Astrocyte (in vitro differentiated cells and primary cell): ENCODE measurements around the gene DNHD1. TPM values are rescaled to one million over a fixed set of nuclear protein-coding genes. Genes with fewer than 3 reads are reported as not detected.
A peak's percentile ranks its signal among the peaks of the same experiment; 100 is the strongest.

Experiments
- DNase-seq: peaks from one replicate; pipeline ENCODE4 v3.0.0-alpha.2; 2010; ENCODE audit warnings: low read depth
- FAIRE-seq: peaks from 2 replicates; lab custom pipeline; 2011; peaks lifted over from hg19 to GRCh38; lab: Jason Lieb, UNC
- H2AFZ ChIP-seq: 2 replicates; pipeline ENCODE4 v1.6.0; 2012; ENCODE audit warnings: low read depth, low read length, inconsistent platforms
- H3K27ac ChIP-seq: 2 replicates; pipeline ENCODE4 v1.5.1; 2011; ENCODE audit warnings: low read depth, low read length, inconsistent platforms
- H3K27me3 ChIP-seq: 2 replicates; pipeline ENCODE4 v1.6.0; 2011; ENCODE audit warnings: low read length, inconsistent platforms; ENCODE audit not compliant: insufficient read depth
- H3K36me3 ChIP-seq: 2 replicates; pipeline ENCODE4 v1.5.1; 2011; ENCODE audit warnings: low read length, inconsistent platforms; ENCODE audit not compliant: insufficient read depth
- H3K4me1 ChIP-seq: 2 replicates; pipeline ENCODE4 v1.5.1; 2011; ENCODE audit warnings: low read length, inconsistent platforms; ENCODE audit not compliant: insufficient read depth
- H3K4me2 ChIP-seq: 2 replicates; pipeline ENCODE4 v1.6.0; 2012; ENCODE audit warnings: low read length, inconsistent platforms
- H3K4me3 ChIP-seq: 2 replicates; pipeline ENCODE4 v1.5.1; 2011; ENCODE audit warnings: low read depth, mild to moderate bottlenecking, low read length, inconsistent platforms; ENCODE audit not compliant: insufficient read depth
- H3K79me2 ChIP-seq: 2 replicates; pipeline ENCODE4 v1.6.0; 2012; ENCODE audit warnings: mild to moderate bottlenecking, low read length, inconsistent platforms; ENCODE audit not compliant: insufficient read depth
- H3K9ac ChIP-seq: 2 replicates; pipeline ENCODE4 v1.6.0; 2012; ENCODE audit warnings: mild to moderate bottlenecking, low read length, inconsistent platforms
- H3K9me3 ChIP-seq: 2 replicates; pipeline ENCODE4 v1.5.1; 2012; ENCODE audit warnings: low read depth, mild to moderate bottlenecking, low read length, inconsistent platforms; ENCODE audit not compliant: insufficient read depth
- H4K20me1 ChIP-seq: 2 replicates; pipeline ENCODE4 v1.6.0; 2012; ENCODE audit warnings: low read length, inconsistent platforms; ENCODE audit not compliant: insufficient read depth
- H3K27ac Mint-ChIP-seq: one replicate; pipeline ENCODE4 v1.8.0; 2021; ENCODE audit warnings: mild to moderate bottlenecking, mixed read lengths; ENCODE audit not compliant: unreplicated experiment
- H3K27me3 Mint-ChIP-seq: one replicate; pipeline ENCODE4 v1.8.0; 2021; ENCODE audit warnings: low read depth, mixed read lengths; ENCODE audit not compliant: unreplicated experiment
- H3K36me3 Mint-ChIP-seq: one replicate; pipeline ENCODE4 v1.8.0; 2021; ENCODE audit warnings: low read depth, mixed read lengths; ENCODE audit not compliant: unreplicated experiment
- H3K4me1 Mint-ChIP-seq: one replicate; pipeline ENCODE4 v1.8.0; 2021; ENCODE audit warnings: low read depth, mixed read lengths; ENCODE audit not compliant: unreplicated experiment
- H3K4me3 Mint-ChIP-seq: one replicate; pipeline ENCODE4 v1.8.0; 2021; ENCODE audit warnings: mild to moderate bottlenecking, moderate library complexity, mixed read lengths; ENCODE audit not compliant: unreplicated experiment
- H3K9me3 Mint-ChIP-seq: one replicate; pipeline ENCODE4 v1.8.0; 2021; ENCODE audit warnings: mild to moderate bottlenecking, mixed read lengths; ENCODE audit not compliant: unreplicated experiment
- CTCF ChIP-seq: IDR thresholded peaks from 2 replicates; pipeline ENCODE4 v1.5.1; 2011; ENCODE audit warnings: low read depth, mild to moderate bottlenecking, inconsistent platforms, low read length, moderate library complexity; ENCODE audit not compliant: insufficient read depth
- EZH2 ChIP-seq: IDR thresholded peaks from 2 replicates; pipeline ENCODE4 v1.6.1; 2012; ENCODE audit warnings: mild to moderate bottlenecking, low read length, inconsistent platforms; ENCODE audit not compliant: insufficient read depth
- total RNA-seq: library from RNA; stranded (reverse); gene quantifications from 2 replicates; pipeline ENCODE4 v1.2.1, GENCODE V29; 2021

The DNHD1 gene
- total RNA-seq, 1 donor from 2014 or later: 8.2 TPM

- Mint-ChIP-seq H3K27me3 (no peaks in the 10 kb centered on the region), H3K36me3 (peaks cover 12% of the 10 kb centered on the region), H3K27ac (no peak overlapping the region), H3K4me1 (peaks cover 12% of the 10 kb centered on the region), H3K9me3 (peaks cover 6% of the 10 kb centered on the region), H3K4me3 (no peak overlapping the region)
- Histone ChIP-seq H3K79me2 (peaks cover 9% of the 10 kb centered on the region), H3K27me3 (no peaks in the 10 kb centered on the region), H3K4me1 (peaks cover 8% of the 10 kb centered on the region), H3K4me3 (no peak overlapping the region), H3K9ac (no peak overlapping the region), H3K27ac (no peak overlapping the region), H3K36me3 (no peaks in the 10 kb centered on the region), H3K9me3 (no peaks in the 10 kb centered on the region), H2AFZ (no peak overlapping the region), H4K20me1 (peaks cover 3% of the 10 kb centered on the region), H3K4me2 (no peak overlapping the region)
- FAIRE-seq: no peak
- DNase-seq: no peak
- no peak for TF ChIP-seq CTCF
- no peak for TF ChIP-seq EZH2
These were observed 81.1 kb downstream of the DNHD1 start for GRCh38 chr11:6578134-6578533.

GRCh38 chr11:6579681-6580080 lies 82.6 kb downstream of the DNHD1 start:
- H3K4me1 ChIP-seq: peaks cover 8% of the 10 kb centered on the region
- H3K27ac Mint-ChIP-seq: no peak overlapping the region
- no peak overlapping the region for H3K4me2 ChIP-seq
- H3K36me3 ChIP-seq: no peaks in the 10 kb centered on the region
- H2AFZ ChIP-seq: no peak overlapping the region
- no peak overlapping the region for H3K9ac ChIP-seq
- TF ChIP-seq CTCF: no peak
- no peak for TF ChIP-seq EZH2
- H3K36me3 Mint-ChIP-seq: peaks cover 23% of the 10 kb centered on the region
- H3K4me1 Mint-ChIP-seq: peaks cover 12% of the 10 kb centered on the region
- no peak for DNase-seq
- H3K27ac ChIP-seq: no peak overlapping the region
- no peak for FAIRE-seq
- no peaks in the 10 kb centered on the region for H3K27me3 Mint-ChIP-seq
- H3K9me3 ChIP-seq: peaks cover 3% of the 10 kb centered on the region
- H3K9me3 Mint-ChIP-seq: peaks cover 14% of the 10 kb centered on the region
- H3K27me3 ChIP-seq: no peaks in the 10 kb centered on the region
- no peak overlapping the region for H3K4me3 Mint-ChIP-seq
- H3K4me3 ChIP-seq: no peak overlapping the region
- H4K20me1 ChIP-seq: peaks cover 3% of the 10 kb centered on the region
- H3K79me2 ChIP-seq: peaks cover 10% of the 10 kb centered on the region

- no peak for DNase-seq
- H3K9me3 ChIP-seq: peaks cover 3% of the 10 kb centered on the region
- peaks cover 29% of the 10 kb centered on the region for H3K36me3 Mint-ChIP-seq
- H3K27me3 ChIP-seq: no peaks in the 10 kb centered on the region
- H4K20me1 ChIP-seq: no peaks in the 10 kb centered on the region
- FAIRE-seq: peak; percentile 9
- no peaks in the 10 kb centered on the region for H3K4me1 ChIP-seq
- H3K27me3 Mint-ChIP-seq: no peaks in the 10 kb centered on the region
- peaks cover 10% of the 10 kb centered on the region for H3K79me2 ChIP-seq
- H3K4me2 ChIP-seq: no peak overlapping the region
- H3K36me3 ChIP-seq: no peaks in the 10 kb centered on the region
- no peak overlapping the region for H3K27ac ChIP-seq
- H2AFZ ChIP-seq: no peak overlapping the region
- no peak overlapping the region for H3K4me3 ChIP-seq
- no peak overlapping the region for H3K4me3 Mint-ChIP-seq
- H3K27ac Mint-ChIP-seq: no peak overlapping the region
- no peak overlapping the region for H3K9ac ChIP-seq
- peaks cover 19% of the 10 kb centered on the region for H3K9me3 Mint-ChIP-seq
- TF ChIP-seq CTCF (no peak), EZH2 (no peak)
- H3K4me1 Mint-ChIP-seq: no peaks in the 10 kb centered on the region
These were observed 86.5 kb downstream of the DNHD1 start for GRCh38 chr11:6583584-6583983.
